Ovary (tissue), 9 donors: ENCODE results near the gene PARD3. TPM values are rescaled to one million over a fixed set of nuclear protein-coding genes. Genes with fewer than 3 reads are reported as not detected.

ENCODE experiments used
- DNase-seq, 5 donors: peaks; one replicate each; pipeline ENCODE4 v3.0.0-alpha.2; 2019 to 2020
- H3K27ac ChIP-seq, 2 donors: fragments of 200-600 bp; one replicate each; pipeline versions ENCODE4 v1.5.1 to v1.8.0; 2019 to 2022
- H3K27me3 ChIP-seq: fragments of 200-600 bp; one replicate; pipeline ENCODE4 v1.8.0; 2022
- H3K36me3 ChIP-seq: fragments of 200-600 bp; sonication (generic); one replicate; pipeline ENCODE4 v1.5.1; 2019
- H3K4me1 ChIP-seq: one replicate; pipeline ENCODE4 v1.8.1; 2013; ENCODE audit warnings: mild to moderate bottlenecking, moderate library complexity; ENCODE audit not compliant: insufficient read depth
- H3K4me3 ChIP-seq: fragments of 200-600 bp; sonication (generic); one replicate; pipeline ENCODE4 v1.5.1; 2017
- H3K9me3 ChIP-seq, 2 donors: fragments of 200-600 bp in 1 of 2; sonication (generic) in 1 of 2; one replicate each; pipeline versions ENCODE4 v1.5.1 to v1.8.1; 2013 to 2019; ENCODE audit warnings: mild to moderate bottlenecking in 1 of 2, moderate library complexity in 1 of 2
- EP300 ChIP-seq: sonication (generic); formaldehyde crosslinking; IDR thresholded peaks from one replicate; pipeline ENCODE4 v1.6.1; 2017; ENCODE audit warnings: antibody characterized with exemption
- POLR2A ChIP-seq: fragments of 450-650 bp; IDR thresholded peaks from one replicate; pipeline ENCODE4 v1.6.1; 2017; ENCODE audit warnings: antibody characterized with exemption, mild to moderate bottlenecking, moderate library complexity
- WGBS, 3 donors: extraction: QIAGEN DNeasy Blood & Tissue Kit in 1 of 3; methylation state at CpG; one replicate each; pipeline versions ENCODE4 v1.1.5 to v1.1.7; 2013 to 2017; 5-methylcytosine and 5-hydroxymethylcytosine counted together
- intact Hi-C, 4 donors: fragments of 100-400 bp; cut with DNase I; formaldehyde crosslinking; loops; one replicate each; pipeline versions ENCODE4 v1.11.0 to v1.15.1; 2022 to 2023
- polyA plus RNA-seq, 2 donors: library from polyadenylated mRNA; stranded (reverse); fragments of 200-250 nt in 1 of 2; fragments of 350-450 nt in 1 of 2; fragmentation: Illumina TruSeq in 1 of 2; extraction: RNeasy Lipid Tissue Mini Kit (QIAGEN cat#74804) in 1 of 2; gene quantifications; one replicate each; pipeline ENCODE4 v1.2.3, GENCODE V29; 2013 to 2014
- total RNA-seq, 7 donors: library from RNA; depleted of rRNA in 2 of 7; stranded (reverse); fragments of >200 nt in 2 of 7; fragmentation: NEBNext Ultra II Directional in 3 of 7; extraction: Animal tissue kit (Norgen Biotek cat#: 25700) in 3 of 7; gene quantifications; one replicate each; pipeline versions ENCODE4 v1.1.0 to v1.2.4, GENCODE V29; 2016 to 2023
- TF ChIP-seq, protein P1 (sequence below), 3 donors: fragments of 450-650 bp in 2 of 3; fragments of 200-600 bp in 1 of 3; IDR thresholded peaks; one replicate each; pipeline versions ENCODE4 v1.5.1 to v1.8.0; 2016 to 2022; ENCODE audit warnings: antibody characterized with exemption in 3 of 3, mild to moderate bottlenecking in 1 of 3
- donor health status: DM: no; HTN: no; CAD: no; lungs with moderate emphysema.
- donor health status: DM: no; HTN: no; CAD: no.
- donor health status: Bipolar disorder and iron deficiency.
- donor health status: DM: yes; HTN: yes; CAD: no.
- donor health status: DM: no; HTN: no; CAD: no.
- donor health status: DM: yes; HTN: yes; CAD: no.

The PARD3 gene
- total and polyA plus RNA-seq, 9 donors, result 31.8 to 92.3 (median 67.1) TPM

DNA sequence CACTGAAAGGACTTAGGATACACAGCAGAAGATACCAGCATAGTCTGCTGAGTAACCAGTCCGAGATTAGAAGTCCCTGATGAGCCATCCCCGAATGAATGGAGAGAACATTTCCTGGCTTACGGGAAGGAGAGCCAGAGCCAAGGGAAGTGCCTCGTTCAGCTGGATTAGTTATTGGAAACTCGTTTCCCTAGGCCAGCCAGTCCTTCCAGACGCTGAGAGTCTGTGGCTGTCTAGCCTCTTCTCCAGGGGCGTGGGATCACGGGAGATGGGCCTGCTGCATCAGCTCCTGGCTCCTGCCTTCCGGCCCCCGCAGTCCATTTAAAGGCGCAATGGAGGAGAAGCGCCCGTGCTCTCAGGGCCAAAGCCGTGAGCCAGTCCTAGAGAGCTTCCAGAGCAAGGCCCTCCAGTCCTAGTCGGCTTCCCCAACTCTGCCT, 712.8 kb downstream of the PARD3 start:
- peak; percentile 64 to 75 (median 68) for DNase-seq
- no peaks in the 10 kb centered on the region for H3K9me3 ChIP-seq
- no peak for TF ChIP-seq EP300
- TF ChIP-seq POLR2A, result peak; percentile 9
- TF ChIP-seq, protein P1, sequence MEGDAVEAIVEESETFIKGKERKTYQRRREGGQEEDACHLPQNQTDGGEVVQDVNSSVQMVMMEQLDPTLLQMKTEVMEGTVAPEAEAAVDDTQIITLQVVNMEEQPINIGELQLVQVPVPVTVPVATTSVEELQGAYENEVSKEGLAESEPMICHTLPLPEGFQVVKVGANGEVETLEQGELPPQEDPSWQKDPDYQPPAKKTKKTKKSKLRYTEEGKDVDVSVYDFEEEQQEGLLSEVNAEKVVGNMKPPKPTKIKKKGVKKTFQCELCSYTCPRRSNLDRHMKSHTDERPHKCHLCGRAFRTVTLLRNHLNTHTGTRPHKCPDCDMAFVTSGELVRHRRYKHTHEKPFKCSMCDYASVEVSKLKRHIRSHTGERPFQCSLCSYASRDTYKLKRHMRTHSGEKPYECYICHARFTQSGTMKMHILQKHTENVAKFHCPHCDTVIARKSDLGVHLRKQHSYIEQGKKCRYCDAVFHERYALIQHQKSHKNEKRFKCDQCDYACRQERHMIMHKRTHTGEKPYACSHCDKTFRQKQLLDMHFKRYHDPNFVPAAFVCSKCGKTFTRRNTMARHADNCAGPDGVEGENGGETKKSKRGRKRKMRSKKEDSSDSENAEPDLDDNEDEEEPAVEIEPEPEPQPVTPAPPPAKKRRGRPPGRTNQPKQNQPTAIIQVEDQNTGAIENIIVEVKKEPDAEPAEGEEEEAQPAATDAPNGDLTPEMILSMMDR (IDR thresholded peaks at IDR 0.05), result no peak
- intact Hi-C loops, result no loop called here
- H3K4me1 ChIP-seq, result peaks cover 24% of the 10 kb centered on the region
- no peaks in the 10 kb centered on the region for H3K27me3 ChIP-seq
- no peaks in the 10 kb centered on the region for H3K36me3 ChIP-seq
- H3K4me3 ChIP-seq, result no peak overlapping the region
- 10 to 16% (median 13%) methylated on average over 15 of the region's 15 CpGs for WGBS, 3 donors
- peak overlapping the region; percentile 21 to 69 for H3K27ac ChIP-seq

GRCh38 chr10:34101001-34101400, 714.1 kb downstream of the PARD3 start:
- peak overlapping the region in 1 of 2 donors; percentile 14 for H3K27ac ChIP-seq
- no peaks in the 10 kb centered on the region for H3K36me3 ChIP-seq
- DNase-seq, result no peak
- WGBS, 3 donors, result 85 to 94% (median 90%) methylated on average over 5 of the region's 5 CpGs
- no peaks in the 10 kb centered on the region for H3K27me3 ChIP-seq
- peaks cover 24% of the 10 kb centered on the region for H3K4me1 ChIP-seq
- no peaks in the 10 kb centered on the region for H3K9me3 ChIP-seq
- TF ChIP-seq, protein P1 (IDR thresholded peaks at IDR 0.05), result no peak
- TF ChIP-seq POLR2A, result no peak
- TF ChIP-seq EP300, result no peak
- intact Hi-C loops, result no loop called here
- no peak overlapping the region for H3K4me3 ChIP-seq

- no peak for DNase-seq
- TF ChIP-seq EP300 (no peak), POLR2A (no peak)
- TF ChIP-seq, protein P1 (IDR thresholded peaks at IDR 0.05), result no peak
- Histone ChIP-seq H3K27me3 (no peaks in the 10 kb centered on the region), H3K27ac (no peak overlapping the region), H3K4me1 (peaks cover 20% of the 10 kb centered on the region), H3K9me3 (no peaks in the 10 kb centered on the region), H3K36me3 (no peaks in the 10 kb centered on the region), H3K4me3 (no peak overlapping the region)
- intact Hi-C loops, result no loop called here
- 66 to 71% (median 71%) methylated on average over 8 of the region's 8 CpGs for WGBS, 3 donors
These were observed 716.1 kb downstream of the PARD3 start for GRCh38 chr10:34098821-34099567.

GRCh38 chr10:34097682-34098081, 717.4 kb downstream of the PARD3 start:
- TF ChIP-seq EP300 (no peak), POLR2A (no peak)
- TF ChIP-seq, protein P1 (IDR thresholded peaks at IDR 0.05), result no peak
- H3K9me3 ChIP-seq, result no peaks in the 10 kb centered on the region
- intact Hi-C loops, result no loop called here
- no peaks in the 10 kb centered on the region for H3K36me3 ChIP-seq
- no peak overlapping the region for H3K4me3 ChIP-seq
- no peaks in the 10 kb centered on the region for H3K27me3 ChIP-seq
- peaks cover 17% of the 10 kb centered on the region for H3K4me1 ChIP-seq
- H3K27ac ChIP-seq, result no peak overlapping the region
- no peak for DNase-seq
